Muscle layer of duodenum (tissue), 2 donors: ENCODE data around the gene CRB1.

Source experiments
- H3K27ac ChIP-seq: one replicate; pipeline ENCODE4 v1.7.0; 2013; ENCODE audit warnings: mild to moderate bottlenecking, low read length
- H3K27me3 ChIP-seq: one replicate; pipeline ENCODE4 v1.7.0; 2013; ENCODE audit warnings: low read depth, mild to moderate bottlenecking, control low read depth, low read length
- H3K36me3 ChIP-seq, 2 donors: one replicate each; pipeline ENCODE4 v1.7.0; 2013; ENCODE audit warnings: low read length in 2 of 2, control low read depth in 1 of 2, mild to moderate bottlenecking in 1 of 2; ENCODE audit not compliant: insufficient read depth in 2 of 2, control insufficient read depth in 1 of 2
- H3K4me1 ChIP-seq, 2 donors: one replicate each; pipeline ENCODE4 v1.7.0; 2013; ENCODE audit warnings: low read length in 2 of 2, mild to moderate bottlenecking in 2 of 2, control low read depth in 1 of 2, moderate library complexity in 1 of 2; ENCODE audit not compliant: insufficient read depth in 2 of 2, control insufficient read depth in 1 of 2
- H3K4me3 ChIP-seq, 2 donors: one replicate each; pipeline ENCODE4 v1.7.0; 2013; ENCODE audit warnings: low read length in 2 of 2, low read depth in 1 of 2, mild to moderate bottlenecking in 1 of 2
- H3K9me3 ChIP-seq, 2 donors: one replicate each; pipeline ENCODE4 v1.7.0; 2013; ENCODE audit warnings: low read length in 2 of 2, control low read depth in 1 of 2, mild to moderate bottlenecking in 1 of 2; ENCODE audit not compliant: control insufficient read depth in 1 of 2
- donor health status: healthy.

The CRB1 gene

GRCh38 chr1:197355248-197355995, 87.4 kb downstream of the CRB1 start:
- Histone ChIP-seq H3K9me3 (no peaks in the 10 kb centered on the region), H3K27ac (no peak overlapping the region), H3K4me1 (no peaks in the 10 kb centered on the region), H3K4me3 (no peak overlapping the region), H3K27me3 (no peaks in the 10 kb centered on the region), H3K36me3 (no peaks in the 10 kb centered on the region)

GRCh38 chr1:197356723-197357533, 88.9 kb downstream of the CRB1 start:
- Histone ChIP-seq H3K4me1 (no peaks in the 10 kb centered on the region), H3K9me3 (no peaks in the 10 kb centered on the region), H3K4me3 (no peak overlapping the region), H3K27me3 (no peaks in the 10 kb centered on the region), H3K36me3 (no peaks in the 10 kb centered on the region), H3K27ac (no peak overlapping the region)

- no peaks in the 10 kb centered on the region for H3K9me3 ChIP-seq
- no peaks in the 10 kb centered on the region for H3K4me1 ChIP-seq
- H3K27ac ChIP-seq: no peak overlapping the region
- H3K27me3 ChIP-seq: no peaks in the 10 kb centered on the region
- H3K4me3 ChIP-seq: no peak overlapping the region
- H3K36me3 ChIP-seq: no peaks in the 10 kb centered on the region
These were observed 90.9 kb downstream of the CRB1 start for GRCh38 chr1:197358959-197359358.

- no peak overlapping the region for H3K27ac ChIP-seq
- no peaks in the 10 kb centered on the region for H3K9me3 ChIP-seq
- H3K36me3 ChIP-seq: no peaks in the 10 kb centered on the region
- no peak overlapping the region for H3K4me3 ChIP-seq
- no peaks in the 10 kb centered on the region for H3K4me1 ChIP-seq
- H3K27me3 ChIP-seq: no peaks in the 10 kb centered on the region
These were observed 92.0 kb downstream of the CRB1 start for GRCh38 chr1:197360068-197360467.

GRCh38 chr1:197362871-197363270, 94.8 kb downstream of the CRB1 start:
- no peak overlapping the region for H3K27ac ChIP-seq
- no peaks in the 10 kb centered on the region for H3K4me1 ChIP-seq
- H3K4me3 ChIP-seq: no peak overlapping the region
- no peaks in the 10 kb centered on the region for H3K27me3 ChIP-seq
- H3K36me3 ChIP-seq: no peaks in the 10 kb centered on the region
- no peaks in the 10 kb centered on the region for H3K9me3 ChIP-seq

DNA sequence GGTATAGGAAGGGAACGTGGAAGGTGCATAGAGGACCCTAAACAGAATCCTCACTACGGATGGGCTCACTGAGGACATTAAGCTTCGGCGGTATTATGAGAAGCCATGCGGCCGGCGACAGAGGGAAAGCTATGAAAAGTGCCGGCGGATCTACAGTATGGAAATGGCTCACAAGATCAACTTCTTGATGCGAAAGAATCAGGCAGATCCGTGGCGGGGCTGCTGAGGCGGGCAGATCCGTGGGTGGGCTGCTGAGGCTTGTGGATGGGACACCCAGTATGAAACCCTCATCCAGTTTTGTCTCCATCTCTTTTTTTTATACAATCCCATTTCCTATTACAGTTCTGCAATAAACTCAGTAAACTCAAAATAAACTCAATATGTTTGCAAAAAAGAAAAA, 95.8 kb downstream of the CRB1 start:
- Histone ChIP-seq H3K9me3 (no peaks in the 10 kb centered on the region), H3K4me3 (no peak overlapping the region), H3K27ac (no peak overlapping the region), H3K27me3 (no peaks in the 10 kb centered on the region), H3K36me3 (no peaks in the 10 kb centered on the region), H3K4me1 (no peaks in the 10 kb centered on the region)

GRCh38 chr1:197366996-197367395, 98.9 kb downstream of the CRB1 start:
- no peaks in the 10 kb centered on the region for H3K36me3 ChIP-seq
- H3K4me1 ChIP-seq: no peaks in the 10 kb centered on the region
- H3K4me3 ChIP-seq: no peak overlapping the region
- no peaks in the 10 kb centered on the region for H3K27me3 ChIP-seq
- H3K27ac ChIP-seq: no peak overlapping the region
- no peaks in the 10 kb centered on the region for H3K9me3 ChIP-seq

GRCh38 chr1:197367627-197368026, 99.6 kb downstream of the CRB1 start:
- H3K27me3 ChIP-seq: no peaks in the 10 kb centered on the region
- no peaks in the 10 kb centered on the region for H3K4me1 ChIP-seq
- no peak overlapping the region for H3K4me3 ChIP-seq
- no peaks in the 10 kb centered on the region for H3K9me3 ChIP-seq
- H3K27ac ChIP-seq: no peak overlapping the region
- no peaks in the 10 kb centered on the region for H3K36me3 ChIP-seq

DNA sequence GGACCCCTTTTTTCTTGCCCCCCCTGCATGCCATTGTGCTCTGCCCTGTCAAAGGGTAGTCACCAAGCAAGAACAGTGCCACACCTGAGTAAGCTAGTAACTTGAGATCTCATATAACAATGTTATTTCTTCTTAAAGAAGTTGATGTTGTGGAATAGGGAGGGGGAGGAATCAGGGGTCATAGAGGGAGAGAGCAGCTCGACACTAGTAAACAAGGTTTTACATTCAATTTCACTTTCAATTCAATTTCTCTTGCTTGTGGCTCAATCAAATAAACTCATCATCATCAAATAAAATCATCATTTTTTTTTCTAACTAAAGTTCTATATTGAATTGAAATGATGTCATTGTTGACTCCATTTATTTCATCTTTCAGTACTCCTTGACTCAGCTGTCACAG, 106.4 kb downstream of the CRB1 start:
- H3K4me1 ChIP-seq: no peaks in the 10 kb centered on the region
- H3K27ac ChIP-seq: no peak overlapping the region
- no peaks in the 10 kb centered on the region for H3K27me3 ChIP-seq
- no peaks in the 10 kb centered on the region for H3K36me3 ChIP-seq
- no peaks in the 10 kb centered on the region for H3K9me3 ChIP-seq
- no peak overlapping the region for H3K4me3 ChIP-seq

GRCh38 chr1:197384471-197384870, 116.4 kb downstream of the CRB1 start:
- no peak overlapping the region for H3K4me3 ChIP-seq
- no peaks in the 10 kb centered on the region for H3K36me3 ChIP-seq
- no peak overlapping the region for H3K27ac ChIP-seq
- H3K27me3 ChIP-seq: no peaks in the 10 kb centered on the region
- H3K9me3 ChIP-seq: no peaks in the 10 kb centered on the region
- no peaks in the 10 kb centered on the region for H3K4me1 ChIP-seq

DNA sequence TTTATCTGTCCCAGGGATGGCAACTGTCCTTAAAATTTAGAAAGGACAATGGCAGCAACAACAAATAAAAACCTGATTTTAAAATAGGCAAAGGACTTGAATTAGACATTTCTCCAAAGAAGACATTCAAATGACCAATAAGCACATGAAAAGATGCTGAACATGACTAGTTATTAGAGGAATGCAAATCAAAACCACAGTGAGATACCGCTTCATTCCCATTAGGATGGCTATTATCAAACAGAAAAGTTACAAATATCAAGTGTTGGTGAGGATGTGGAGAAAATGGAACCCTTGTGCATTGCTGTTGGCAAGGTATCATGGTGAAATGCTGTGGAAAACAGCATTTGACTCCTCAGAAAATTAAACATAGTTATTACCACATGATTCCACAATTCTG, 120.7 kb downstream of the CRB1 start:
- no peaks in the 10 kb centered on the region for H3K27me3 ChIP-seq
- no peaks in the 10 kb centered on the region for H3K4me1 ChIP-seq
- no peaks in the 10 kb centered on the region for H3K36me3 ChIP-seq
- no peak overlapping the region for H3K27ac ChIP-seq
- no peak overlapping the region for H3K4me3 ChIP-seq
- H3K9me3 ChIP-seq: no peaks in the 10 kb centered on the region
